Esophagus muscularis mucosa (tissue), 4 donors: ENCODE results near the gene RECK. TPM values are rescaled to one million over a fixed set of nuclear protein-coding genes. Genes with fewer than 3 reads are reported as not detected.

ENCODE experiments used
- DNase-seq: peaks from one replicate; pipeline ENCODE4 v3.0.0-alpha.2; 2017; ENCODE audit errors: extremely low spot score
- H3K27ac ChIP-seq, 4 donors: fragments of 200-600 bp; sonication (generic); replicated peaks in 1 of 4; 1 replicate in 3 of 4; 2 replicates in 1 of 4; pipeline ENCODE4 v1.5.1; 2016 to 2019; ENCODE audit warnings: mild to moderate bottlenecking in 1 of 4
- H3K27me3 ChIP-seq, 4 donors: fragments of 200-600 bp; sonication (generic); one replicate each; pipeline versions ENCODE4 v1.5.1 to v1.6.0; 2016 to 2019
- H3K36me3 ChIP-seq, 4 donors: fragments of 200-600 bp; sonication (generic); one replicate each; pipeline ENCODE4 v1.5.1; 2016 to 2019
- H3K4me1 ChIP-seq, 4 donors: fragments of 200-600 bp; sonication (generic); one replicate each; pipeline ENCODE4 v1.5.1; 2016 to 2019
- H3K4me3 ChIP-seq, 4 donors: fragments of 200-600 bp; sonication (generic); 1 replicate in 2 of 4; 2 replicates in 2 of 4; pipeline ENCODE4 v1.5.1; 2016 to 2019; ENCODE audit warnings: mild to moderate bottlenecking in 4 of 4, moderate library complexity in 1 of 4
- H3K9me3 ChIP-seq, 4 donors: fragments of 200-600 bp; sonication (generic); 1 replicate in 3 of 4; 2 replicates in 1 of 4; pipeline ENCODE4 v1.5.1; 2016 to 2019
- EP300 ChIP-seq: sonication (generic); formaldehyde crosslinking; IDR thresholded peaks from one replicate; pipeline ENCODE4 v1.6.1; 2017; ENCODE audit warnings: antibody characterized with exemption
- POLR2A ChIP-seq: fragments of 450-650 bp; IDR thresholded peaks from one replicate; pipeline ENCODE4 v1.6.1; 2017; ENCODE audit warnings: antibody characterized with exemption, moderate library complexity, mild to moderate bottlenecking, low read depth
- POLR2AphosphoS5 ChIP-seq, 2 donors: sonication (generic); formaldehyde crosslinking; IDR thresholded peaks; one replicate each; pipeline ENCODE4 v1.6.1; 2017; ENCODE audit warnings: antibody characterized with exemption in 2 of 2
- WGBS: methylation state at CpG from one replicate; pipeline ENCODE4 v1.1.5; 2018; 5-methylcytosine and 5-hydroxymethylcytosine counted together
- intact Hi-C: fragments of 100-400 bp; cut with DNase I; formaldehyde crosslinking; loops from one replicate; pipeline ENCODE4 v1.15.1; 2023
- total RNA-seq, 4 donors: library from RNA; depleted of rRNA; stranded (reverse); fragments of >200 nt; gene quantifications; one replicate each; pipeline versions ENCODE4 v1.1.0 to v1.2.1, GENCODE V29; 2016
- TF ChIP-seq, protein P1 (sequence below), 3 experiments: fragments of 200-600 bp in 2 of 3; fragments of 450-650 bp in 1 of 3; sonication (generic) in 2 of 3; IDR thresholded peaks; one replicate each; pipeline ENCODE4 v1.5.1; 2017 to 2019; ENCODE audit warnings: antibody characterized with exemption in 3 of 3, mild to moderate bottlenecking in 2 of 3, moderate library complexity in 1 of 3

Gene RECK
- total RNA-seq, 4 donors from 2014 or later: 16.6 to 24.2 (median 19.0) TPM

DNA sequence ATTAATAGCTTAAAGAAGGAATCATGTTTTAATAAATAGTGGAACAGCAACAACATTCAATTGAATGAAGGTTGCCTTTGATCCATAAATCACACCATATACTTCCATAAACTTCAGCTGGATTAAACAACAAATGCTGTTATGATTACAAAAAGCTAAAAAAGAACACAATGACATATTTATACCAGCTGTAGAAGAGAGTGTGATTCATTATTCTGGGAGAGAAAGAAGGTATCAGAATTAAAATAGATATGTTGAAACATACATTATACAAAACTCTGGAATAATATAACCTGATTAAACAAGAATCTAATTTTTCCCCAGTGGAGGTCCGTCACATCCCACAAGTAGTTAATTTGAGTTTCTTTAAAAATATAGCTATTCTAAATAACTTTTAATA, 7.5 kb upstream of the RECK start:
- intact Hi-C loops: no loop called here
- 86% methylated on average over 1 of the region's 1 CpG for WGBS
- H3K4me1 ChIP-seq: peaks cover 0 to 7% (median 3%) of the 10 kb centered on the region in 4 donors

DNA sequence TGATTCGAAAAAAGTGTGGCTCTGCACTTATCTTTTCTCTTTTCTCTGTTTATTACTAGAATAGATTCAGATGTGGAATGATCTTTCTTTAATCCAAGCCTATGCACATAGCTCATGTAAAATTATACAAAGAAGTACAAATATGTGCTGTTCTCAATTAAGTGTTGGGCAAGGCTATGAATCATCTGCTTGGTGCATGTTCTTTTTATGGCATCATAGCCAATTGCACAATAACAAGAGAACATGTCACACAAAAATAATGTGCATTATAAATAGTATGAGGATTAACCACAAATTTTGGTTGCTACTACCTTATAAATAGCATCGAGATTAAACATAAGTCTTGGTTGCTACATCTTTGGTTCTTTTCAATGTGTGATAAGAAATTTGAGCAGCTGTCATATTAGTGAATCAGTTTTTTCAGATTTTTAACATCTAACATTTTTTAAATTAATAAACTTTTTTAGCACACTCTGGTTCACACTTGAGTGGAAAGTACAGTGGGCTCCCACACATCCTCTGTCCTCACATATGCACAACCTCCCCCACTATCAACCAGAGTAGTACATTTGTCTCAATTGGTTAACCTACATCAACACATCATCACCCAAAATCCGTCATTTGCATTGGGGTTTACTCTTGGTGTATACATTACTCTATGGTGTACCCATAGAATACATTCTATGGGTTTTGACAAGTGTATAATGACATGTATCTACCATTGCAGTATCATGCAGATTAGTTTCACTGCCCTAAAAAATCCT, 6.8 kb upstream of the RECK start:
- H3K9me3 ChIP-seq: no peaks in the 10 kb centered on the region
- H3K27me3 ChIP-seq: no peaks in the 10 kb centered on the region
- DNase-seq: no peak
- H3K36me3 ChIP-seq: no peaks in the 10 kb centered on the region
- WGBS: 63% methylated on average over 3 of the region's 3 CpGs
- peak in 1 of 2 donors; percentile 86 for TF ChIP-seq POLR2AphosphoS5 (IDR thresholded peaks at IDR 0.05)
- TF ChIP-seq, protein P1, sequence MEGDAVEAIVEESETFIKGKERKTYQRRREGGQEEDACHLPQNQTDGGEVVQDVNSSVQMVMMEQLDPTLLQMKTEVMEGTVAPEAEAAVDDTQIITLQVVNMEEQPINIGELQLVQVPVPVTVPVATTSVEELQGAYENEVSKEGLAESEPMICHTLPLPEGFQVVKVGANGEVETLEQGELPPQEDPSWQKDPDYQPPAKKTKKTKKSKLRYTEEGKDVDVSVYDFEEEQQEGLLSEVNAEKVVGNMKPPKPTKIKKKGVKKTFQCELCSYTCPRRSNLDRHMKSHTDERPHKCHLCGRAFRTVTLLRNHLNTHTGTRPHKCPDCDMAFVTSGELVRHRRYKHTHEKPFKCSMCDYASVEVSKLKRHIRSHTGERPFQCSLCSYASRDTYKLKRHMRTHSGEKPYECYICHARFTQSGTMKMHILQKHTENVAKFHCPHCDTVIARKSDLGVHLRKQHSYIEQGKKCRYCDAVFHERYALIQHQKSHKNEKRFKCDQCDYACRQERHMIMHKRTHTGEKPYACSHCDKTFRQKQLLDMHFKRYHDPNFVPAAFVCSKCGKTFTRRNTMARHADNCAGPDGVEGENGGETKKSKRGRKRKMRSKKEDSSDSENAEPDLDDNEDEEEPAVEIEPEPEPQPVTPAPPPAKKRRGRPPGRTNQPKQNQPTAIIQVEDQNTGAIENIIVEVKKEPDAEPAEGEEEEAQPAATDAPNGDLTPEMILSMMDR (IDR thresholded peaks at IDR 0.05): no peak
- intact Hi-C loops: no loop called here
- no peak overlapping the region for H3K4me3 ChIP-seq
- H3K27ac ChIP-seq: peak overlapping the region; percentile 10 to 32 (median 26)
- H3K4me1 ChIP-seq: peaks cover 0 to 7% (median 3%) of the 10 kb centered on the region in 4 donors

More for the DNA sequence above, 7.5 kb upstream of the RECK start:
- no peak for DNase-seq
- H3K4me3 ChIP-seq: no peak overlapping the region
- no peaks in the 10 kb centered on the region for H3K27me3 ChIP-seq
- no peaks in the 10 kb centered on the region for H3K9me3 ChIP-seq
- peak overlapping the region in 3 of 4 donors; percentile 10 to 21 (median 12) for H3K27ac ChIP-seq
- TF ChIP-seq POLR2AphosphoS5 (IDR thresholded peaks at IDR 0.05): no peak
- TF ChIP-seq EP300: no peak
- no peak for TF ChIP-seq POLR2A
- TF ChIP-seq, protein P1 (IDR thresholded peaks at IDR 0.05): no peak
- H3K36me3 ChIP-seq: no peaks in the 10 kb centered on the region

DNA sequence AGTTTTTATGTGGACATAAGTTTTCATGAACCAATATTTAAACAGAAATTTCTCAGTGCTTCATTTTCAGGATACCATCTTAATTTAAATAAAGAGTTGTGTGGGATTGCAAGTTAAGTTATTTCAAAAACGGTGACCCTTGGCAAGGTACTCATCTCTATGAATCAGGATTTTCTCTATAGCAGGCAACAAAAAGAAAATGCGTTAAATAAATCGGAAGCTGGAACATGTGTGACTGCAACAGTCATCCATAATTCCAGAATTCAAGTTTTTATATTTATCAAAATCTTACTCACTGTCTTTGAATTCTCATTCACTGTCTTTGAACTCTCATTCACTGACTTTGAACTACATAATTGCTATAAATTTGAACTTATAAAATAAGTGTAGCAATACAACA, 5.8 kb upstream of the RECK start:
- TF ChIP-seq EP300: no peak
- no peak for TF ChIP-seq POLR2AphosphoS5 (IDR thresholded peaks at IDR 0.05)
- TF ChIP-seq, protein P1 (IDR thresholded peaks at IDR 0.05): no peak
- TF ChIP-seq POLR2A: no peak
- Histone ChIP-seq H3K4me3 (no peak overlapping the region), H3K9me3 (no peaks in the 10 kb centered on the region), H3K27me3 (no peaks in the 10 kb centered on the region), H3K36me3 (no peaks in the 10 kb centered on the region), H3K27ac (no peak overlapping the region), H3K4me1 (peaks cover 0 to 7% (median 3%) of the 10 kb centered on the region in 4 donors)
- 88% methylated on average over 3 of the region's 3 CpGs for WGBS
- no peak for DNase-seq
- intact Hi-C loops: no loop called here

DNA sequence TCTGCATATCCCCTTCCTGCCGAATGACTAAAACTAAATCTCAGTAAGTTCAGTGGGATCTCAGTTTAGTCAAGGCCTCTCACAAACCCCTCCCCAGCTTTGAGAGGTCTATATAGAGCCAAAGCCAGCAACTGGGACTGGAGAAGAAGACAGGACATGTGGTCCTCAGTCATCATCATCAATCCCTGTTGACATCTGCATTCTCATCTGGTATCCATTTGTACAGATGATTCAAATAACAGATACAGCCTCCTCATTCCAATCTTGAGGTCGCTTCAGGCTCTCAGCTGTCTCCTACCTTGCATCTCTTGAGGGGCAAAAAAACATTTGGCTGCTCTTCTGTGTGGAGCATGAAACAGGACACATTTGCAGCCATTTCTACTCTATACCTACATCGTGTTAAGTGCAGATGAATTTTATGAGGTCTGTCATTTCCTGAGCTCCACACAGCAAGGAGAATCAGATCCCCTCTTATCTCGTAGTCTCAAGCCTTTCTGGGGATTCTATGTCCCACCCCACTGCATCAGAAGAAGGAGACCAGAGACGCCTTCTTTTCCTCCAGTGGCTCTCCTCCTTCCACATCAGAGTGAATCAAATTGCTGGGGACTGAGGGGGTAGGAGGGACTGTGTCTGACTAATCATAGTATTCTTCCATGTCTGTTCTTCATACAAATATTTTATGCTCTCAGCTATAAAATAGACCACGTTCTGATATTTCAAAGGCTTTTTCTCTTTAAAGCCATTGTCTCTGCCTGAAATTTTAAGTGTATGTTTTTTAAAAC, 4.7 kb upstream of the RECK start:
- WGBS: 86% methylated on average over 6 of the region's 6 CpGs
- intact Hi-C loops: no loop called here

More for the DNA sequence above, 4.7 kb upstream of the RECK start:
- DNase-seq: no peak
- H3K27ac ChIP-seq: no peak overlapping the region
- TF ChIP-seq EP300: no peak
- TF ChIP-seq POLR2A: no peak
- TF ChIP-seq, protein P1 (IDR thresholded peaks at IDR 0.05): no peak
- H3K4me1 ChIP-seq: peaks cover 4 to 12% (median 9%) of the 10 kb centered on the region in 4 donors
- no peaks in the 10 kb centered on the region for H3K9me3 ChIP-seq
- no peak overlapping the region for H3K4me3 ChIP-seq
- no peaks in the 10 kb centered on the region for H3K36me3 ChIP-seq
- H3K27me3 ChIP-seq: no peaks in the 10 kb centered on the region
